IPS-NIHi7 (cell line): Measurements from ENCODE around the gene FZR1.

ENCODE experiments used
- DNase-seq: peaks from one replicate; pipeline ENCODE4 v3.0.0; 2012; ENCODE audit warnings: mixed read lengths; ENCODE audit errors: extremely low spot score

The FZR1 gene

DNA sequence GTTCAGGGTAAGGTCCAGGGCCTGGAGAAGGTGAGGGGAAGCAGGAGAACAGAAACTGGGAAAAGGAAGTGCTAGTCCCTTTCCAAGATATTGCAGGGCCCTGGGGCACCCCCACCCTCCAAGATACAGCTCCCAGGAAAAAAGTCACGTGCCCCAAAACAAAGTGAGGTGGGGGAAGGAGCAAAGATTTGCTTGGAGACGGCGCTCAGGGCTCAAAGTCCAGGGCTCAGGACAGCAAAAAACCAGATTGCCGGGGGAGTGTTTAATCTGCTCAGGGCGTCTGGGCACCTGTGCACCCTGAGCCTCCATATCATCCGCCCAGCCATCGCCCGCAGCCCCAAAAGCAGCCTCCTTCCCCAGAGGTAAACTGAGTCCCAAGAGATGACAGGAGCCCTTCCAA is 32.1 kb upstream of the FZR1 start:
- DNase-seq: no peak

DNA sequence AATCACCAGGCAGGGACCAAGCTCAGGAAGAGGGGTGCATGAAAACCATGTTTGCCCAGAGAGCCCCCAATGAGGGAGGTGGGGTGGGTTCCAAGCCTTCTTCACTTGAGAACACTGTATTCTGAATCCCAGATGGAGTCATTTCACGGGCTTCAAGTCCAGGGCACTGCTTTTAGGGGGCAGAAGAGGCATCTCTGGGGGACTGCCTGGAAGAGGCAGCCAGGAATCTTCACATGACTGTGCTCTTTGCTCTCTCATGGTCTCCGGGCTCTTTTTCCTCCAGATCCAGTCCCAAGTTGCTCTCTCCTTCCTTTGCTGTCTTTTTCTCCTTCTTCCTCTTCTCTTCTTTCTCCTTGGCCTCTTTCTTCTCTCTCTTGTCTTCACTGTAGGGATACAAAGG is 31.5 kb upstream of the FZR1 start:
- no peak for DNase-seq

DNA sequence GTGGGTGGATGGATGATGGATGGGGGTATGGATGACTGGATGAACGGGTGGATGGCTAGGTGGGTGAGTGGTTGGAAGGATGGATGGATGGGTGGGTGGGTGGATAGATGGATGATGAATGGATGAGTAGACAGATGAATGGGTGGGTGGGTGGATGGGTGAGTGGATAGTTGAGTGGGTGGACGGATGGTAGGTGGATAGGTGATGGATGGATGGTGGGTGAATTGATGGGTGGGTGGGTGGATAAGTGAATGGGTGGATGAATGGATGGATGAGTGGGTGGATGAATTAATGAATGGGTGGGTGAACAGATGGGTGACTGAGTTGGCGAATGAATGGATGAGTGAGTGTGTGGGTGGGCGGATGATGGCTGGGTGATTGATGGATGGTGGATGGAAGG is 30.7 kb upstream of the FZR1 start:
- DNase-seq: no peak

DNA sequence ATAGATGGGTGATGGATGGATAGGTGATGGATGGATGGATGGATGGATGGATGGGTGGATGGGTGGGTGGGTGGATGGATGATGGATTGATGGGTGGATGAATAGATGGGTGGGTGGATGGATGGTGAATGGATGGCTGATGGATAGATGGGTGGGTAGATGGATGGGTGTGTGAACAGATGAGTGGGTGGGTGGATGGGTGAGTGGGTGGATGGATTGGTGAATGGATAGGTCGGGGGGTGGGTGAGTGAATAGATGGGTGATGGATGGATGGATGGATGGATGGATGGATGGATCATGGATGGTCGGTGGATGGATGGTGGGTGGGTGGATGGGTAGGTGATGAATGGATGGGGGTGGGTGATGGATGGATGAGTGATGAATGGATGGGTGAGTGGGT is 29.3 kb upstream of the FZR1 start:
- no peak for DNase-seq

DNA sequence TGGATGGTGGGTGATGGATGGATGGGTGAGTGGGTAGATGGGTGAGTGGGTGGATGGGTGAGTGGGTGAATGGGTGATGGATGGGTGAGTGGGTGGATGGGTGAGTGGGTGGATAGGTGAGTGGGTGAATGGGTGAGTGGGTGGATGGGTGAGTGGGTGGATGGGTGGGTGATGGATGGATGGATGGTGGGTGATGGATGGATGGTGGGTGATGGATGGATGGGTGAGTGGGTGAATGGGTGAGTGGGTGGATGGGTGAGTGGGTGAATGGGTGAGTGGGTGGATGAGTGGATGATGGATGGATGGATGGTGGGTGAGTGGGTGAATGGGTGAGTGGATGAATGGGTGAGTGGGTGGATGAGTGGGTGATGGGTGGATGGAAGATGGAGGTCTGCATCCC is 28.6 kb upstream of the FZR1 start:
- no peak for DNase-seq

DNA sequence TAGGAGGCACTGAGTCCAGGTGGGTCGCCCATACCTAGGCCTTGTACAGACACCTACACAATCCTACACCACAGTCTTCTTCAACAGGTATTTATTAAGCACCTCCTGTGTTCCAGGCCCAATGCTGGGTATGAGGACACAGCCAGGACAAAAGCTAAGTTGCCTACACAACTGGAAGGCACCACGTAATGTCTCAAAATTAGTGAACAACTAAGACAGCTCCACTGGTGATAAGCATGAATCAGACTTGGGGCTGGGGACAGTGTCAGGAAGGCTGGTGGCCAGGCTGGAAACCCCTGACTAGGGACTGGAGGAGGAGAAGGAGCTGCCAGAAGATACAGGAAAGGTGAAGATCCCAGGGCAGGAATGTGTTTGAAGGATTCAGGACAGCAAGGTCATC is 28.2 kb upstream of the FZR1 start:
- no peak for DNase-seq

DNA sequence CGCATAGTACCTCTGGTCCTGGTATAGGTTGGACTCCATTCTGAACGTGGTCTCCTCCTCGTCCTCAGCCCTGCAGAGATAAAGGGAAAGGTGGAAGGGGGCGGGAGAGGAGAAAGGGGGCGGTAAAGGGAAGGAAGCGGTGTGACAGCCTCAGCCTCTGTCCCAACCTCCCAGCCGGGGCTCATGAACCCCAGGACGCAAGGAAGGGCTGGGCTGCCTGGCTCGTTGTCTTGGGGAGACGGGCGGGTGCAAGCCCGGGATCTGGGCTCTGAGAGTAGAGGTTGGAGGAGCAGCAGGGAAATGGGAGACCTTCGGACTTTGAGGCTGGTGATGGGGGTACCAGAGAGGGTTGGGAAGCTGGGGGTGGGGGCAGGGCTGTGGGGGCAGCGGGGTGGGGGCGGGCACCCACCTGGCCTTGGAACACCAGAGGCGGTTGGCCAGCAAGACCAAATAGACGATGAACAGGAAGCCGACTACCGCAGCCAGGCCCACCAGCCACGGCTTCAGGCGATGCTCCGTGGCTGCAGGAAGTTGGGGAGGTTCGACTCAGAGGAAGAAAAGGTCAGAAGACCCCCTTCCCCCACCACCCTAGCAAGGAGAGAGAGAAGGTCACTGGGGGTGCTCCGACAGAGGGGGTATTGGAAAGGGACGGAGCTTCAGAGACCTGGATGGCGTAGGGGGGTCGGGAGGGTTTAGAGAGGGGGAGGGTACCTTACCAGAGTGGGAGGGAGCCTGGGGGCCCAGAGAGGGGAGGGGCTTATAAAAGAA is 27.5 kb upstream of the FZR1 start:
- DNase-seq: peak; percentile 35

DNA sequence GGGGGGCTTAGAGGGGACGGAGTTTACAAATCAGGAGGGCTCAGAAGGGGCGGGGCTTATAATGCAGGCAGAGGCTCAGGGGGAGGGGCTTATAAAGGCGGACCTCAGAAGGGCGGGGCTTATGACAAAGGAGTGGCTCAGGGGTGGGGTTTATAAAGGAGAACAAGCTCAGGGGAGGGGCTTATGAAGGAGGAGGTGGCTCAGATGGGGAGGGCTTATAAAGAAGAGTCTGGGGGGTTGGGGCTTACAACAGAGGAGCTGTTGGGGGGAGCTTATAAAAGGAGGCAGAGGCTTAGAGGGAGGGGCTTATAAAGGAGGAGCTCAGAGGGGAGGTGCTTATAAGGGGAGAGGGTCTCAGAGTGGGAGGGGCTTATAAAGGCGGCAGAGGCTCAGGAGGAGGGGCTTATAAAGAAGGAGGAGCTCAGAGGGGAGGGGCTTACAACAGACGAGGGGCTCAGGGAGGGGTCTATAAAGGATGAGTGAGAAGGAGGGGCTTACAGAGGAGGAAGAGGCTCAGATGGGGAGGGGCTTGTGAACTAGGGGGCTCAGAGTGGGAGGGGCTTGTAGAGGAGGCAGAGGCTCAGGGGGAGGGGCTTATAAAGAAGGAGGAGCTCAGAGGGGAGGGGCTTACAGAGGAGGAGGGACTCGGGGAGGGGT is 26.8 kb upstream of the FZR1 start:
- peak; percentile 72 for DNase-seq

DNA sequence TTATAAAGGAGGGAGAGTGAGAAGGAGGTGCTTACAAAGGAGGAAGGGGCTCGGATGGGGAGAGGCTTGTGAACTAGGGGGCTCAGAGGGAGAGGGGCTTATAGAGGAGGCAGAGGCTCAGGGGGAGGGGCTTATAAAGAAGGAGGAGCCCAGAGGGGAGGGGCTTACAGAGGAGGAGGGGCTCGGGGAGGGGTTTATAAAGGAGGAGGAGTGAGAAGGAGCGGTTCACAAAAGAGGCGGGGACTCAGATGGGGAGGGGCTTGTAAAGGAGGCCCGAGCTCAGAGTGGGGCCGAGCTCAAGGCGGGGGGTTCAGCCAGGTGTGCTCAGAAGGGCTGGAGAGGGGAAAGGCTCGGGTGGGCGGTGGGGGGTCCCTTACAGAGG is 26.3 kb upstream of the FZR1 start:
- peak; percentile 75 for DNase-seq

DNA sequence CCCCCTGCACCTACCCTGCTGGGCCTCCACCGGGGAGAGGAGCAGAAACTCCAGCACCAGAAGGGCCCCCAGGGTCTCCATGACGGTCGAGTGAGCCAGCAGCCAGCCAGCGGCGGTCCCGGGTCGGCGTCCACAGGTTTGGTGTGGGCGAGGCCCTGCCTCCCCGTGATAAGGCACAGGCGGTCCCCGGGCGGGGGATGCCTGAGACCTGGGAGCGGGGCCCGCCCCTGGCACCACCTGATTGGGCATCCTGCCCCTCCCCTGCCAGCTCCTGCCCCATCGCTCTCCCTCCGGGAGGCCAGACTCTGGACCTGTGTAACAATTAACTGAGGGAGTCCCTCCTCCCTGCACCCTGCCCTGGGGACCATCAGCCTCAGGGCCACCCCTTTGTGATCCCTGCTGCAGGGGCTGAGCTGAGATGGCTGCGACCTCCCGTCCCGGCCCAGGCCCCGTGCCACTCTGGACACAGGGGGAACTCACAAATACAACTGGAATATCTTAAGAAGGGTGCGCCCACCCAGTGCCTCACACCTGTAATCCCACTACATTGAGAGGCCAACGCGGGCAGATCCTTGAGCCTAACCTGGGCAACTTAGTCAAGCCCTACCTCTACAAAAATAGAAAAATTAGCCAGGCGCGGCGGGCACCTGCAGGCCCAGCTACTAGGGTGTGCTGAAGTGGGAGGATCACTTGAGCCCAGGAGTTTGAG is 25.6 kb upstream of the FZR1 start, which contains the start of gene SMIM24:
SMIM24 (minus strand) TSS at position 143 of the 709 bp plus-strand sequence; CDS start at position 81, 62 bp downstream.
- no peak for DNase-seq

DNA sequence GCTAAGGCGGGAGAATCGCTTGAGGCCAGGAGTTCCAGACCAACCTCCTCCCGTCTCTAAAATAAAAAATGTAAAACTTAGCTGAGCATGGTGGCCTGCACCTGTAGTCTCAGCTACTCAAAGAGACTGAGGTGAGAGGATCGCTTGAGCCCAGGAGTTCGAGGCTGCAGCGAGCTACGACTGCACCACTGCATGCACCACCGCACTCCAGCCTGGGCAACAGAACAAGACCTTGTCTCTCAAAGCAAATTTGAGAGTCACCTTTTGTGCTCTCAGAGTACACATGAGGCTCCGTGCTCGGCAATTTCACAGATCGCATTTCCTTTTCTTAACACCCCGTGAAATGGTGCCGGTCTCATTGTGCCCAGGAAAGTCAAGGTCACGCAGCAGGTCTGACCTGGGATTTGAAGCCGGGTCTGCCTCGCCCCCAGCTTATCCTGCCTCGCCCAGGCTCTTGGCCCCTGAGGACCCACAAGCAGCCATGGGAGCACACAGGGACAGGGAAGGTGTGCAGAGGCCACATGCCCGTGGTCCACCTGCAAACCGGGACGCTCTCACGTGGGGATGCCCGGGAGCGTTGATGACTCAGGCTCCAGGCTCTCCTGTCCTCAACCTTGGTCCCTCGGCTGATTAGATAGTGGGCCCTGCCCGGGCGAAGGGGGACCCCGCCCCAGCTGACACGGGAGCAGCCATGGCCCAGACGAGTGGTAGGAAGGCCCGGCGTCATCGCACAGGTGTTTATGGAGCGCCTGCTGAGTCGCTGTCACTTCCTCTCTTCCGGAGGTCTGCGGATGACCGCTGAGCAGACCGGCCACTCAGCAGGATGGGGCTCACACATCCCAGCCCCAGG is 24.6 kb upstream of the FZR1 start:
- DNase-seq: peak; percentile 26

DNA sequence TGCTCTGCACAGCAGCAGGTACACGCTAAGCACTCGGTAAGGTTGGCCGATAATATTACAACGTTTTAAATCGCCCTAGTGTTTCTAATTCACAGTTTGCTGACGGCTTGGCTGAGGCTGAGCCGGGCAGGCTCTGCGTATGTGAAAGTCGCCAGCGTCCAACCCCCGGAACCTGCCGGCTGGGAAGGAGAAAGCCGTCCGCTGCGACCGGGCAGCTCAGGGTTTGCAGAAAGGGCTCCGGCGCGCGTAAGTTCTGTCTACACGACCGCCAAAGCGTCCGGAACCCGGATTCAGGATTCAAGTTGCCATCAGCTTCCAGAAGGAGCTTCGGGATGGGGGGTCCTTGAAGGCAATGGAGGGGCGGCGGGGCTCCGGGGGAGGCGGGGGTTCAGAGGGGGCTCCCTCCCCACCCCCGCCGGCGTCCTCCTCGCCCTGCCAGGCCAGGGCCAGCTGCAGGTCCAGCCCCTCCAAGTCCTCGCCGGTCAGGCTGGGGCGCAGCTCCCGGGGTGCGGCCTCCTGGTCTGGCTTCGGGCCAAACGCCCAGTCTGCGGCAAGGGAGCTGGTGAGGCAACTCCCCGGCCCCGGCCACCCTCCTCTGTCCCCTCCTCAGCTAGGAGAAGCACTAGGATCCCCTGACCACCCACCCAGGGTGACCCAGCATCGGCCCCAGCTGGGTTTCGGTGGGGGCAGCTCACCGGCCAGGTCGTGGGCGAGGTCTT is 23.4 kb upstream of the FZR1 start:
- DNase-seq: no peak

DNA sequence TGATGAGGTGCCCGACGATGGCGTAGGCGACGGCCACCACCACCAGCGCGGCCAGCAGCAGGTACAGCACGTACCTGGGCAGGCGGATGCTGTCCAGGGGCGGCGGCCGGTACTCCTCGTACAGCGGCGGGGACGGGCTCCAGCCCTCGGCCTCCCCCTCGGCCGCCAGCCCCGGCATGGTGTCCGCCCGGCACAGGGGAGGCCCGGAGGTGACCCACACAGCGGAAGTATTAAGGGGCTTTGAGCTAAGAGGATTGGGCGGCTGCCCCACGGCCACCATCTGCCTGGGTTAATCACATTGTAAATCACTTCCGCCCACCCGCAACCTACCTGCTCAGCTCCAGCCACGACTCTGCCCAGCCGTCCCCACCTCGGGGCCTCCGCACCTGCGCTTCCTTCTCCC is 22.9 kb upstream of the FZR1 start, which contains the start of gene SMIM44:
SMIM44 (minus strand) TSS at position 216 of the 403 bp plus-strand sequence; CDS start at position 178, 38 bp downstream.
- DNase-seq: no peak

DNA sequence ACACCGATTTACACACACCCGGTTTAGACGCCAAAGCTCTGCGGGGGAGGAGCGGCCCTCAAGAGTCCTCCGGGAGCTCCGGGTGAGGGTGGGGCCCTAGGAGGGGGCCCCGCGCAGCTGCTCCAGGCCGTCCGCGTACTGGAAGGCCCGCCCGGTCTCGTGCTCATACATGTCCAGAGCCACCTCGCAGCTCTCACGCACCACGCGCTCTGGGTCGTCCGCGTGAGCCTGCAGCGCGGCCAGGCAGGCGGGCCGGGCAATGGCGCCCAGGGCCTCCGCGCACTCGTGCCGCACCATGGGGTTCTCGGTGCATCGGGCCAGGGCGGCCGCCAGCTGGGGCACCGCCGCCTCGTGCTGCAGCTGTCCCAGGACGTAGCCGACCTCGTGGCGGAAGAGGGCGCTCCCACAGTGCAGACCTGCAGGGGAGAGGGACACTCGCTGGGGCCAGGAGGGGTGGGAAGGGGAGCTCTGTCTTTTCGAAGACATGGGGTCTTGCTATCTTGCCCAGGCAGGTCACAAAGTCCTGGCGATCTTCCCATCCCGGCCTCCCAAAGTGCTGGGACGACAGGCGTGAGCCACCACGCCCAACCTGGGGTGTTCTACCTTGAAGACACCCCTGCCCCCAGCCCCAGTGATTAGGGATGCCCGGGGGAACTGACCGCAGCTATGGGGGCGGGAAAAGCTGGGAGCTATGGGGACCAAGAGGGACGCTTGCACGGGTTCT is 14.6 kb upstream of the FZR1 start:
- no peak for DNase-seq

DNA sequence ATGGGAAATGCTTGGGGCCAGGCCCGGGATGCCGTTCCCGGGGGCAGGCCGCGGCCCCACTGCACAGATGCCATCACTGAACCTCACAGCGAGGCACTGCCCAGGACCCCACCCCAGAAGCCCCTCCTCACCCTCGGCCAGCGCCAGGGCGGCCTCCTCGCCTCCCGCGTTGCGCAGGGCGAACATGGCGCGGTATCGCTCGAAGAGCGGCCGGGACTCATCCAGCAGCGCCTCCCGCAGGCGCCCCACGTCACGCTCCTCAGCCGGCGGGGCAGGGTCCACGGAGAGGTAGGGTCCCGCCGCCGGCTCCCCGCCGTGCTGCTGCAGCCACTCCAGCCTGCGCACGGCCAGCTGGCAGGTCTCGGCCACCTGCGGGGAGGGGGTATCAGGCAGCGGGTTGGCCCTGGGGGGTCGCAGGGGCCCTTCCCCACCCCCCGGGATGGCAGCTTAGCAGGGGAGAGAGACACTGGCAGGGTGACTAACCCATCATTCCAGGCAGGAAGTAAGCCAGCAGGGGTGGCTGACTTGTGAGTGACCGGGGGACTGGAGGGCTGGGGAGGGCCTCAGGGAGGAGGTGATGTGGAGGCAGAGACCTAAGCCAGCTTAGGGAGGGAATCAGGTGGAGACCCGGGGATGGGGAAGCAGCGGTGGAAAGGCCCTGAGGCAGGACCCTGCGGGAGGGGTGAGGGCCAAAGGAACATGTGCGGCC is 13.8 kb upstream of the FZR1 start:
- DNase-seq: no peak

DNA sequence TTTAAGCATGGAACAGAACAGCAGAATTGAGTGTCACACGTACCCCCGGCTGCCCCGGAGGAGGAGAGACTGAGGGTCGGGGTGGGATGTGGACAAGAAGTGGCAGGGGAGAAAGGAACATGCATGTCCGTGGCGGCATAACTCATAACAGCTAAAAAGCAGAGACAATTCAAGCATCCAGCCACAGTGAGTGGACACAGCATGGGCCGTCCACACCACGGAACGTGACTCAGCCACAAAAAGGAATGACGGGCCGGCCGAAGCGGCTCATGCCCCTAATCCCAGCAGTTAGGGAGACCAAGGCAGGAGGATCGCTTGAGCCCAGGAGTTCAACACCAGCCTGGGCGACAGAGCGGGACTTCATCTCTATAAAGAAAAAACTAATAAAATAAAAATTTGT is 13.2 kb upstream of the FZR1 start:
- no peak for DNase-seq

DNA sequence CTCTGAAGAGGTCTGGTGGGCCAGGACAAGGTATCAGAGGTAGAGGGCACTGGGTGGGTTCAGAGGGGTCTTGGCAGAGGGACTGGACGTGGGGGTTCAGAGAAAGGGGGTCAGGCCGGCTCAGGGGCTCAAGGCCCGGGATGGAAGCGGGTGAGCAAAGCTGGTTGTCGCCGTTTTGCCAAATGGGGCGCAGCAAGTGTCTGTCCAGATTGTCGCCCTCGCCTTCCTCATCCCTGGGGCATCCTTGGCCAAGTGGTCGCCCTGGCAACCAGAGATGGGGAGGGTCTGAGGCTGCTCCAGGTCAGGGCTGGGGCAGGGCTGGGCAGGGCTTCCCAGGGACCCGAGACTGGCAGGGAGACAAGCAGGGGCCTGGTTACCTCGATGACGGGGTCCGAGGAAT is 12.5 kb upstream of the FZR1 start:
- DNase-seq: no peak

DNA sequence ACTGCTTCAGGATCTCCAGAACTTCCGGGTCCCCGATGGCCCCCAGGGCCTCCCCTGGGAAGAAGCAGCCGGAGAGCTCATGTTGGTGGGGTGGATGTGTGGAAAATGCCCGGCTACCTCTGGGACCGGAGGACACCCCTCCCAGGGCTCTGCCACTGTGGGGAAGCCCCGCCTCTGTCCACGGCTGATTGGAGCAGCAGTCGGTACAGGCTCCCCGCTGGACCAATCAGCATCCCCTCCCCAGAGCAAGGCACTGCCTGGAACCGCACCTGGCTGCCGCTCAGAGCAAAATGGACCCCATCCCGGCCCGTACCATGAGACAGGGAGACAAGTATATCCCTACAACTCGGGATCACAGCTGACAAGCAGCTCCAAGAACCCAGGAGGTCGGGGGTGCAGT is 12.1 kb upstream of the FZR1 start:
- peak; percentile 94 for DNase-seq

DNA sequence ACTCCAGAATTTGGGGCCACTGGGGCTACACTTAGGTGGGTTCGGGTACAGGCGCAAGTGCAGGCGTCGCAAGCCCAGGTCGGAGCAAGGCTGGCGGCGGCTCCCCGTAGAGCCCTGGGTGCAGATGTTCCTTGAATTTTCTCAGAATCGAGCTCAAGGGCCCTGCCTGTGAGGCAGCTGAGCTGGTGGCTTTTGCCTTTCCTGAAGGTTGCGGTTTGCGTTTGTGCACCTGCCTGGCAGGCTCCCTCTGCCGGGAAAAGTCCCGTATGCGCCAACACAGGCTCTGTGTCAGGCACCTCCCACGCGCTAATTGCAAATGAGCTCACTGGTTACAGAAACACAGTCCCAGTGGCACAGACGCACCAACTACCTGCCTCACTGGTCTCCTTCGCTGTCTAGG is 11.6 kb upstream of the FZR1 start:
- no peak for DNase-seq
